Omental fat pad (tissue), 4 donors: ENCODE data around the gene CENPX. TPM values are rescaled to one million over a fixed set of nuclear protein-coding genes. Genes with fewer than 3 reads are reported as not detected.
A peak's percentile ranks its signal among the peaks of the same experiment; 100 is the strongest.
"Not testable (repeated sequence)": the region's sequence is repeated elsewhere in the genome, so short reads cannot be mapped to it uniquely, and the experiment has no call there.

Experiments used
- ATAC-seq: fragments of 150-250 bp; one replicate; pipeline ENCODE4 v1.9.1; 2016; ENCODE audit warnings: mild to moderate bottlenecking, moderate library complexity; ENCODE audit not compliant: low FRiP score
- DNase-seq: peaks from one replicate; pipeline ENCODE4 v3.0.0-alpha.2; 2019; ENCODE audit warnings: low spot score
- total RNA-seq, 4 donors: library from RNA; depleted of rRNA; stranded (reverse); fragments of >200 nt; gene quantifications; one replicate each; pipeline ENCODE4 v1.1.0, GENCODE V29; 2016
- TF ChIP-seq, protein P1 (sequence below), 3 donors: fragments of 450-650 bp; IDR thresholded peaks; one replicate each; pipeline ENCODE4 v1.5.1; 2016 to 2017; ENCODE audit warnings: antibody characterized with exemption in 3 of 3, mild to moderate bottlenecking in 3 of 3, moderate library complexity in 2 of 3

Gene CENPX
- total RNA-seq, 4 donors from 2014 or later: 41.1 to 77.2 (median 59.8) TPM

DNA sequence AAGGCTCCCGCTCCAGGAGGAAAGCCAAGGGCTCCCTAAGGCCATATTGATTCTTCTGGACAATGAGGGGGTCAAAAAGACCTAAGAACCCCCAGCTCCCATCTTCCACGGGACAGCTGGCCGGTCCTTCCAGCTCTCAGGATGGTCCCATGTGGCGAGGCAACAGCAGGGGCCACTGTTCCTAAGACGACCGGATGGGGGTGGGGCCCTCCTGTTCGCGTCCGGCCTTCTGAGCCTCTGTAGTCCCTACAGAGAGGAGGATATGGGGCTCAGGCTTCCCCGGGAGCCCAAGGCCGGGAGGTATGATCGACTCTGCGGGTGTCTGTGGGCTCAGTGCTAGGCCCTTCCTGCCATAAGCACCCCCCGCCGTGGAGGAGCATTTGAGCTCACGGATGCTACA lies 20.8 kb upstream of the CENPX start:
- TF ChIP-seq, protein P1, sequence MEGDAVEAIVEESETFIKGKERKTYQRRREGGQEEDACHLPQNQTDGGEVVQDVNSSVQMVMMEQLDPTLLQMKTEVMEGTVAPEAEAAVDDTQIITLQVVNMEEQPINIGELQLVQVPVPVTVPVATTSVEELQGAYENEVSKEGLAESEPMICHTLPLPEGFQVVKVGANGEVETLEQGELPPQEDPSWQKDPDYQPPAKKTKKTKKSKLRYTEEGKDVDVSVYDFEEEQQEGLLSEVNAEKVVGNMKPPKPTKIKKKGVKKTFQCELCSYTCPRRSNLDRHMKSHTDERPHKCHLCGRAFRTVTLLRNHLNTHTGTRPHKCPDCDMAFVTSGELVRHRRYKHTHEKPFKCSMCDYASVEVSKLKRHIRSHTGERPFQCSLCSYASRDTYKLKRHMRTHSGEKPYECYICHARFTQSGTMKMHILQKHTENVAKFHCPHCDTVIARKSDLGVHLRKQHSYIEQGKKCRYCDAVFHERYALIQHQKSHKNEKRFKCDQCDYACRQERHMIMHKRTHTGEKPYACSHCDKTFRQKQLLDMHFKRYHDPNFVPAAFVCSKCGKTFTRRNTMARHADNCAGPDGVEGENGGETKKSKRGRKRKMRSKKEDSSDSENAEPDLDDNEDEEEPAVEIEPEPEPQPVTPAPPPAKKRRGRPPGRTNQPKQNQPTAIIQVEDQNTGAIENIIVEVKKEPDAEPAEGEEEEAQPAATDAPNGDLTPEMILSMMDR (IDR thresholded peaks at IDR 0.05): no peak
- ATAC-seq (no peak), DNase-seq (no peak)

DNA sequence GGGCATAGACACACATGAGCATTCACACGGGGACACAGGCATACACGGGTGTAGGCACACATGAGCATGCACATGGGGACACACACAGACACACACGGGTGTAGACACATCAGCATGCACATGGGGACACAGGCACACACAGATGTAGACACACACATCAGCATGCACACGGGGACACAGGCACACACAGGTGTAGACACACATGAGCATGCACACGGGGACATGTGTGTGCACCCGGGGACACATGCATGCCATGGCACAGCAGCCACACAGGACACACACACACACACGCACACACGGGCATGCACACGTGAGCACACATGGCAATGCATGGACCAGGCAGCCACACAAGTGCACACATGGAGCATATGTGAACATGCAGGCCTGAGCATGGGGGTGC lies 20.0 kb upstream of the CENPX start:
- no peak for DNase-seq
- ATAC-seq: no peak
- TF ChIP-seq, protein P1 (IDR thresholded peaks at IDR 0.05): no peak

DNA sequence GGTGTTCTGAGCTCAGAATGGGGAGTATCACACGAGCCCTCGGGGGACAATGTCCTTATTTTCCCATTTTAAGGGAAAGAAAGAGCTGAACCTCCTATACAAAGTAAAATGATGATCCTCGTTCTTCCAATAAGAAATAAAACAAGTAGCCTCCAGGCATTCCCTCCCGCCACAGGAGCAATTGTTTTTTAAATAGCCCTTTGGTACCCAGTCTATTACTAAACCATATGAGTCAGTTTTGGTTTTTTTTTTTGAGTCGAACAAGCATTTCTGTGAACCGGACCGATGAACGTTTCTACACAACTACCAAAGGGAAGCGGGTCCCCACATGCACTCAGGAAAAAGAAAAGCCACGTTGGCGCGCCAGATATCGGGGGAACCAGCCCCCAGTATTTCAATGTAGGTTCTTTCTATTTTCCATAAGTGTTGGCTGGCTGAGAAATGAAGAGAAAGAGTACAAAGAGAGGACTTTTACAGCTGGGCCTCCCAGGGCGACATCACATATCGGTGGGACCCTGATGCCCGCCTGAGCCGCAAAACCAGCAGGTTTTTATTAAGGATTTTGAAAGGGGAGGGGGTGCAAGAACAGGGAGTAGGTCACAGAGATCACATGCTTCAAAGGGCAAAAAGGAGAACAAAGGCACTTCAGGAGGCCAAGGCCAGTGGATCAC lies 18.6 kb upstream of the CENPX start:
- DNase-seq (no peak), ATAC-seq (no peak)
- TF ChIP-seq, protein P1 (IDR thresholded peaks at IDR 0.05): no peak

DNA sequence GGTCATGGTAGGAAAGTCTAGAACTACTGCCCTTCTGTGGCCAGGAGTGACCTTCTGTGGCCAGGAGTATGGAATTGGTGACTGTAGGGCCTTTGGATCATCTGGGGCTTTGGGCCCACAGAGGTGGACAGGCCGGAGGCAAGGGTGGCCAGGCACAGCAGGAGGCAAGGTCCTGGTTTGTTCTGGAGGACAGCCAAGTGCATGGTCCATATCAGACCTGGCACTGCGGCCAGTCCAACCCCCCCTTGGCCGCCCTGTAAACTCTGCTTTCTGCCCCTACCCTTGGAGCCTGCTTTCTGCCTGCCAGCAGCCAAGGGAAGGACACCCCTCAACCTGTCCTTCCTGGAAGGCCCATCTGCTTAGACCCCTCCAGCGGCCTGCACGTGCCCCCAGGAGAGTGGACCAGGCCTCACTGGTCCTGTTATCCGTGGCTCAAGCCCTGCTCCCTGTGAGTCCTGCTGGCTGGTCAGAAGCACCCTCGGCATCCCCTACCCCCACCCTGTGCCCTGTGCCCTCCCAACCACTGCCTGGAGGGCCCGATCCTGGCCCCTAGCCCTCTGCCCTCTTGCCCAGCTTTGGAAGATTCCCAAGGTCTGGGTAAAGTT lies 17.1 kb upstream of the CENPX start:
- no peak for ATAC-seq
- TF ChIP-seq, protein P1 (IDR thresholded peaks at IDR 0.05): no peak
- DNase-seq: no peak

DNA sequence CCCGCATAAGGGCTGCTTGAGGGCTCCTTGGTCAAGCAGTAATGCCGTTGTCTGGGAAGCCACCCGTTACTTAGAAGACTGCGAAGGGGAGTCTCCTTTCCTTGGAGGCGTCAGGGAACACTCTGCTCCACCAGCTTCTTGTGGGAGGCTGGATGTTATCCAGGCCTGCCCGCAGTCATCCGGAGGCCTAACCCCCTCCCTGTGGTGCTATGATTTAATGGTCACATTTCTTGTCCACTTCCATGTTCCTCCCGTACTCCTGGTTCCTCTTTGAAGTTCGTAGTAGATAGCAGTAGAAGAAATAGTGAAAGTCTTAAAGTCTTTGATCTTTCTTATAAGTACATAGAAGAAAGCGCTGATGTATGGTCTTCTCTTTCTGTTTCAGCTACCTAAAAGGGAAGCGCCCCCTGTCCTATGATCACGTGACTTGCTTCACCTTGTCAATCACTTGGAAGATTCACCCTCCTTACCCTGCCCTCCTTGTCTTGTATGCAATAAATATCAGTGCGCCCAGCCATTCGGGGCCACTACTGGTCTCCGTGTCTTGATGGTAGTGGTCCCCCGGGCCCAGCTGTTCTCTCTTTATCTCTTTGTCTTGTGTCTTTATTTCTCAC lies 16.2 kb upstream of the CENPX start:
- DNase-seq, ATAC-seq: not testable (repeated sequence)

DNA sequence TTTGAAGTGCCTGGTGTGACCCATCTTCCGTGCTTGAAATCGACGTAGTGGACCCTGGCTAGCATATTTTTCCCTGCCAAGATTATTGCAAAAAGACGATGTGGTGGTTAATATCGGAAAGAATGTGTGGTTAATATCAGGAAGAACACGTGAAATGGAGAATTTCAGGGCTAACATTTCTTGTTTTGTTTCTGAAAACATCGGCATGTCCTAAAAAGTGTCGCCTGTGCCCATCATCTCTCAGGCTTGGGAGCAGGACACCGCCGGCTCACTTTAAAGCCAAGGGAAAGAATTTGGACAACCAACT lies 15.2 kb upstream of the CENPX start:
- ATAC-seq (no peak), DNase-seq (no peak)
- TF ChIP-seq, protein P1 (IDR thresholded peaks at IDR 0.05): no peak

DNA sequence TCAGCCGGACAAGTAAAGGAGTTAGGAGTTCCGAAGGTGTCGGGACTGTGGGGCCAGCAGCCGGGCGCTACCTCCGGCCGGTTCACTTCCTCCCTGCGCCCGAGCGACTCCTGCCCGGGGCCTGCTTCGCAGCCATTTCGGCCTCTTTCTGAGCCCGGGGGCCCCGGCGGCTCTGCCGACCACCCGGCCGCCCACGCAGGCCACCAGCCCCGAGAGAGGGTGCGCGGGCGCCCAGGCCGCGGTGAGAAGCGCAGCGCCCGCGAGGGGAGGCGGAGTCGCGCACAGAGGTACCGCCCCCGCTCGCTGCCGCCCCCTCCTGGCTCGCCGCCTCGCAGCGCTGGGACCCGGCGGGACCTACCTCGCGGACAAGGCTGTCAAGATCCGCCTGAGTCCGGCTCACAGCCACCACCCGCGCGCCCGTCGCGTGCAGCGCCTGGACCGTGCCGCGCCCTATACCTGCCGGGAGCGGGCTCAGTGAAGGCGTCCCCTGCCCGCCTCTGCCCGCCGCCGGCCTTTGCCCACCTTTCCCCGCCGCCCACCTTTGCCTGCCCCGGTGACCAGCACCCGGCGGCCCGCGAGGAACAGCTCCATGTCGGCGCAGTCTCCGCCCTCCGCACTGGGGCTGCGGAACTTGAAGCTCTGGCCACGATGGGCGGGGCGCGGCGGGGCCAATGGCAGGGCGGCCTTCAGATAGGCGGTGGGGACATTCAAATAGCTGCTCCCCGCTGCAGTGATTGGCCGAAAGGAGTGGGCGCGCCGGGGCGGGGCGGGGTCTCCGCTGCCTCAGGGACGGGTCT lies 14.6 kb upstream of the CENPX start, which contains the start of gene DCXR:
TSS of gene DCXR (minus strand) at position 606 of the 797 bp plus-strand sequence. CDS start at position 591, 15 bp downstream.
- ATAC-seq (peak; percentile 94), DNase-seq (peak; percentile 90)
- TF ChIP-seq, protein P1 (IDR thresholded peaks at IDR 0.05): peak in 2 of 3 donors; percentile 2 to 32
